ENCODE data around the gene ERBB2. TPM values are rescaled to one million over a fixed set of nuclear protein-coding genes. Genes with fewer than 3 reads are reported as not detected.
A peak's percentile ranks its signal among the peaks of the same experiment; 100 is the strongest.

The ERBB2 gene
- total and polyA plus RNA-seq, 2 of the 4 experiments (the other 2 are of a cell fraction): 28.7 to 33.3 TPM

- peak overlapping the region; percentile 78 for H2AK9ac ChIP-seq (replicated peaks; ENCODE audit: low read depth, low read length, poor library complexity)
- peaks cover 7% of the 10 kb centered on the region; the same call in 1 of the 2 replicates for H3K4me1 ChIP-seq (ENCODE audit: control insufficient read depth, insufficient read depth, low read length)
- BruUV-seq (replicated peaks): no TSS peak
- 42% methylated on average over 9 of the region's 17 CpGs; no CpG with 5 or more reads in 1 of the 2 experiments for WGBS, 2 experiments (ENCODE audit: extremely low coverage in 2 of 2, insufficient read length in 1 of 2)
- no peak overlapping the region for H3K4me2 ChIP-seq (ENCODE audit: low read depth, low read length)
- H4K91ac ChIP-seq (ENCODE audit: insufficient read depth, low read depth, low read length): no peak overlapping the region
- no peaks in the 10 kb centered on the region for H3K9me3 ChIP-seq (ENCODE audit: control insufficient read depth, insufficient read depth, low read length)
- no peak overlapping the region for H3K18ac ChIP-seq (ENCODE audit: low read depth, low read length)
- H3K14ac ChIP-seq (replicated peaks; ENCODE audit: low read depth, low read length): no peak overlapping the region
- no peak overlapping the region for H3K4me3 ChIP-seq (ENCODE audit: insufficient read depth, low read depth, low read length)
- dilution Hi-C loops (cut with HindIII; ENCODE audit: low sequenced_read_pairs, unreplicated experiment): no loop called here
- H3K36me3 ChIP-seq (ENCODE audit: control insufficient read depth, insufficient read depth, low read length): peaks cover 30% of the 10 kb centered on the region
- no peak overlapping the region for H2BK120ac ChIP-seq (ENCODE audit: low read depth, low read length)
- no peak overlapping the region; the same call in 1 of the 2 replicates for H2AK5ac ChIP-seq (ENCODE audit: low read depth, low read length)
- ATAC-seq (ENCODE audit: low read depth) (peak; percentile 56), DNase-seq (no peak)
- POLR2A ChIA-PET (ENCODE audit: unreplicated experiment): no interaction called here
- H4K20me1 ChIP-seq (ENCODE audit: insufficient read depth, low read length): no peaks in the 10 kb centered on the region; the same call in none of the 2 replicates
- no peaks in the 10 kb centered on the region for H3K9me1 ChIP-seq (ENCODE audit: insufficient read depth, low read length)
- no peak overlapping the region for H2BK20ac ChIP-seq (ENCODE audit: low read depth, low read length)
- H4K8ac ChIP-seq (ENCODE audit: low read depth in 2 of 2, low read length in 2 of 2): no peak overlapping the region
- H2AFZ ChIP-seq (replicated peaks; ENCODE audit: low read length, poor library complexity): peak overlapping the region; percentile 71
- CTCF ChIA-PET: interaction anchor here (0.6 to 1.7 kb wide), 3 partner anchors 10 to 620 kb away, joined by 4 to 5 read pairs (median 4); no protein-coding TSS in a partner anchor
- H3K4ac ChIP-seq (ENCODE audit: low read depth, low read length): no peak overlapping the region
- H4K5ac ChIP-seq (ENCODE audit: low read depth, low read length): no peak overlapping the region
- H3K23ac ChIP-seq (ENCODE audit: low read depth, low read length): no peak overlapping the region
- intact Hi-C loops (cut with micrococcal nuclease): no loop called here
- no peaks in the 10 kb centered on the region for H3K79me1 ChIP-seq (ENCODE audit: low read depth in 1 of 2, low read length in 2 of 2)
- H3K9ac ChIP-seq (ENCODE audit: low read depth, low read length): no peak overlapping the region
- no peak overlapping the region for H2BK5ac ChIP-seq (ENCODE audit: low read depth, low read length, poor library complexity, severe bottlenecking)
- in situ Hi-C loops (cut with MboI; ENCODE audit: low sequenced_read_pairs): no loop called here
- no peak overlapping the region for H3K27ac ChIP-seq (ENCODE audit: insufficient read depth, low read length)
- H2BK15ac ChIP-seq (ENCODE audit: low read depth, low read length): no peak overlapping the region
- no peak overlapping the region for H3K56ac ChIP-seq (ENCODE audit: extremely low read depth, insufficient read depth, low read length)
- peaks cover 15% of the 10 kb centered on the region for H3K27me3 ChIP-seq (ENCODE audit: control insufficient read depth, insufficient read depth, low read length)
- no peak for TF ChIP-seq RFX5 (IDR thresholded peaks at IDR 0.05; ENCODE audit: low read depth, low read length)
- TF ChIP-seq RAD21 (IDR thresholded peaks at IDR 0.05; ENCODE audit: low read length): no peak
- TF ChIP-seq CHD1 (IDR thresholded peaks at IDR 0.05; ENCODE audit: low read depth, low read length): no peak
- TF ChIP-seq USF2 (IDR thresholded peaks at IDR 0.05; ENCODE audit: low read depth, low read length): no peak
- TF ChIP-seq FOS (IDR thresholded peaks at IDR 0.05; ENCODE audit: low read depth, low read length): no peak
- no peak for TF ChIP-seq SMC3 (IDR thresholded peaks at IDR 0.05; ENCODE audit: low read depth, low read length)
- TF ChIP-seq NFE2L2 (IDR thresholded peaks at IDR 0.05; ENCODE audit: low read depth, low read length): no peak
- TF ChIP-seq CEBPB (IDR thresholded peaks at IDR 0.05; ENCODE audit: low read depth, low read length): no peak
- TF ChIP-seq BHLHE40 (IDR thresholded peaks at IDR 0.05; ENCODE audit: low read depth, low read length): no peak
- TF ChIP-seq CTCF (conservative IDR thresholded peaks at IDR 0.05; ENCODE audit: low read depth, low read length): no peak
- TF ChIP-seq MAZ (IDR thresholded peaks at IDR 0.05; ENCODE audit: borderline replicate concordance, low read depth, low read length): no peak
- TF ChIP-seq ELK1 (IDR thresholded peaks at IDR 0.05; ENCODE audit: borderline replicate concordance, low read depth, low read length): no peak
- TF ChIP-seq RCOR1 (IDR thresholded peaks at IDR 0.05; ENCODE audit: insufficient replicate concordance, low read length): no peak
- no peak for TF ChIP-seq POLR2A (IDR thresholded peaks at IDR 0.05; ENCODE audit: low read depth, low read length)
These were observed 35.9 kb upstream of the ERBB2 start for GRCh38 chr17:39663688-39664580.

Data from IMR-90 (cell line).